Thyroid gland (tissue), 4 donors: ENCODE data around the gene ABRACL. TPM values are rescaled to one million over a fixed set of nuclear protein-coding genes. Genes with fewer than 3 reads are reported as not detected.

Experiments used
- DNase-seq, 2 donors: peaks; one replicate each; pipeline ENCODE4 v3.0.0-alpha.2; 2019
- H3K27ac ChIP-seq, 3 donors: fragments of 200-600 bp; sonication (generic); 1 replicate in 2 of 3; 2 replicates in 1 of 3; pipeline ENCODE4 v1.5.1; 2016 to 2019; ENCODE audit warnings: mild to moderate bottlenecking in 1 of 3, moderate library complexity in 1 of 3
- H3K27me3 ChIP-seq: fragments of 200-600 bp; sonication (generic); one replicate; pipeline ENCODE4 v1.5.1; 2019
- H3K36me3 ChIP-seq, 2 donors: fragments of 200-600 bp; sonication (generic); one replicate each; pipeline ENCODE4 v1.5.1; 2016 to 2019
- H3K4me1 ChIP-seq, 2 donors: fragments of 200-600 bp; sonication (generic); one replicate each; pipeline ENCODE4 v1.5.1; 2017 to 2019
- H3K4me3 ChIP-seq, 3 donors: fragments of 200-600 bp; sonication (generic); replicated peaks in 1 of 3; 1 replicate in 2 of 3; 2 replicates in 1 of 3; pipeline ENCODE4 v1.5.1; 2016; ENCODE audit warnings: mild to moderate bottlenecking in 1 of 3
- H3K9me3 ChIP-seq: fragments of 200-600 bp; sonication (generic); one replicate; pipeline ENCODE4 v1.5.1; 2017
- POLR2A ChIP-seq, 2 donors: fragments of 450-650 bp; IDR thresholded peaks; one replicate each; pipeline ENCODE4 v1.6.1; 2017; ENCODE audit warnings: antibody characterized with exemption in 2 of 2, mild to moderate bottlenecking in 2 of 2, moderate library complexity in 1 of 2
- WGBS, 2 donors: methylation state at CpG; one replicate each; pipeline ENCODE4 v1.1.5; 2017; 5-methylcytosine and 5-hydroxymethylcytosine counted together
- intact Hi-C: fragments of 100-400 bp; cut with DNase I; formaldehyde crosslinking; loops from one replicate; pipeline ENCODE4 v1.15.1; 2023
- total RNA-seq, 4 donors: library from RNA; depleted of rRNA; stranded (reverse); fragments of >200 nt; gene quantifications; one replicate each; pipeline ENCODE4 v1.2.3, GENCODE V29; 2016
- TF ChIP-seq, protein P1 (sequence below), 6 experiments: fragments of 200-600 bp in 3 of 6; fragments of 450-650 bp in 3 of 6; sonication (generic) in 3 of 6; IDR thresholded peaks; one replicate each; pipeline ENCODE4 v1.5.1; 2016 to 2019; ENCODE audit warnings: antibody characterized with exemption in 6 of 6, mild to moderate bottlenecking in 2 of 6, inconsistent platforms in 1 of 6, moderate library complexity in 1 of 6

ABRACL gene
- total RNA-seq, 4 donors from 2014 or later: 15.9 to 37.2 (median 27.5) TPM

DNA sequence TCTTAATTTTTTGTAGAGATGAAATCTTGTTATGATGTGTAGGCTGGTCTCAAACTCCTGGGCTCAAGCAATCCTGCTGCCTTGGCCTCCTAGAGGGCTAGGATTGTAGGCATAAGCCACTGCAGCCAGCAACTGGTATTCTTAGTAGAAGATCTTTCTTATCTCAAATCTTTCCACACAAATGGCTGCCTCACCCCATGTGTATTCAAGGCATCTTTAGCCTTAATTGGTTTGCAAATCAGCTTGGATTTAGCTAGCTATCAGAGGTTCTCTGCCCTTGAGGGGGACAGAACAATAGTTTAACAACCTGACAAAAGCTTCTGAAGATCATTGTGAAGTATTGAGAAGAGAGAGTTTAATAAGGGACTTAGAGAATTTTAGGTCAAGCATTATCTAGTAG is 17.9 kb upstream of the ABRACL start:
- intact Hi-C loops: no loop called here
- DNase-seq: no peak

DNA sequence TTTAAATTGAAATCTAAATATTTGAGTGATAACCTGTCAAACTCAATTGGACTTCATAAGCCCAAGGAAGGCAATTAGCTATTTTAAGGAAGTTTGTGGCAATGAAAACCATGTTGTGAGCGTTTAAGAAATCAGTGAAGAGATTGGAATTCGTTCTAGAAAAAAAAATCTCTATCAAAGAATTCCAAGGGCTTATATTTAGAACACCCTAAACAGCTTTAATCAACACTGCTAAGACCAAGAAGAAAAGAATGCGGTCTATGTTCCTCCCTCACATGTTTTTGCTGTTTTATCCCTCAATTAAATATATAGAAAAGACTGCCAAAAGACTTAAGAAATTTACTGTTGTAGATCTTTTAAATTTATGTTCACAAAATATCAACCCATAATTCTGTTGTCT is 16.6 kb upstream of the ABRACL start:
- Histone ChIP-seq H3K9me3 (no peaks in the 10 kb centered on the region), H3K27ac (no peak overlapping the region), H3K4me1 (peaks cover 6 to 10% of the 10 kb centered on the region in 2 donors), H3K4me3 (no peak overlapping the region), H3K36me3 (no peaks in the 10 kb centered on the region), H3K27me3 (no peaks in the 10 kb centered on the region)
- 77 to 85% methylated on average over 3 of the region's 3 CpGs for WGBS, 2 donors
- intact Hi-C loops: no loop called here
- no peak for DNase-seq
- TF ChIP-seq, protein P1, sequence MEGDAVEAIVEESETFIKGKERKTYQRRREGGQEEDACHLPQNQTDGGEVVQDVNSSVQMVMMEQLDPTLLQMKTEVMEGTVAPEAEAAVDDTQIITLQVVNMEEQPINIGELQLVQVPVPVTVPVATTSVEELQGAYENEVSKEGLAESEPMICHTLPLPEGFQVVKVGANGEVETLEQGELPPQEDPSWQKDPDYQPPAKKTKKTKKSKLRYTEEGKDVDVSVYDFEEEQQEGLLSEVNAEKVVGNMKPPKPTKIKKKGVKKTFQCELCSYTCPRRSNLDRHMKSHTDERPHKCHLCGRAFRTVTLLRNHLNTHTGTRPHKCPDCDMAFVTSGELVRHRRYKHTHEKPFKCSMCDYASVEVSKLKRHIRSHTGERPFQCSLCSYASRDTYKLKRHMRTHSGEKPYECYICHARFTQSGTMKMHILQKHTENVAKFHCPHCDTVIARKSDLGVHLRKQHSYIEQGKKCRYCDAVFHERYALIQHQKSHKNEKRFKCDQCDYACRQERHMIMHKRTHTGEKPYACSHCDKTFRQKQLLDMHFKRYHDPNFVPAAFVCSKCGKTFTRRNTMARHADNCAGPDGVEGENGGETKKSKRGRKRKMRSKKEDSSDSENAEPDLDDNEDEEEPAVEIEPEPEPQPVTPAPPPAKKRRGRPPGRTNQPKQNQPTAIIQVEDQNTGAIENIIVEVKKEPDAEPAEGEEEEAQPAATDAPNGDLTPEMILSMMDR (IDR thresholded peaks at IDR 0.05): no peak
- no peak for TF ChIP-seq POLR2A (IDR thresholded peaks at IDR 0.05)

More for the DNA sequence above, 17.9 kb upstream of the ABRACL start:
- H3K4me1 ChIP-seq: no peaks in the 10 kb centered on the region
- TF ChIP-seq, protein P1 (IDR thresholded peaks at IDR 0.05): no peak
- no peak for TF ChIP-seq POLR2A (IDR thresholded peaks at IDR 0.05)
- no peak overlapping the region for H3K27ac ChIP-seq
- H3K9me3 ChIP-seq: no peaks in the 10 kb centered on the region
- no peak overlapping the region for H3K4me3 ChIP-seq
- no peaks in the 10 kb centered on the region for H3K36me3 ChIP-seq
- H3K27me3 ChIP-seq: no peaks in the 10 kb centered on the region

DNA sequence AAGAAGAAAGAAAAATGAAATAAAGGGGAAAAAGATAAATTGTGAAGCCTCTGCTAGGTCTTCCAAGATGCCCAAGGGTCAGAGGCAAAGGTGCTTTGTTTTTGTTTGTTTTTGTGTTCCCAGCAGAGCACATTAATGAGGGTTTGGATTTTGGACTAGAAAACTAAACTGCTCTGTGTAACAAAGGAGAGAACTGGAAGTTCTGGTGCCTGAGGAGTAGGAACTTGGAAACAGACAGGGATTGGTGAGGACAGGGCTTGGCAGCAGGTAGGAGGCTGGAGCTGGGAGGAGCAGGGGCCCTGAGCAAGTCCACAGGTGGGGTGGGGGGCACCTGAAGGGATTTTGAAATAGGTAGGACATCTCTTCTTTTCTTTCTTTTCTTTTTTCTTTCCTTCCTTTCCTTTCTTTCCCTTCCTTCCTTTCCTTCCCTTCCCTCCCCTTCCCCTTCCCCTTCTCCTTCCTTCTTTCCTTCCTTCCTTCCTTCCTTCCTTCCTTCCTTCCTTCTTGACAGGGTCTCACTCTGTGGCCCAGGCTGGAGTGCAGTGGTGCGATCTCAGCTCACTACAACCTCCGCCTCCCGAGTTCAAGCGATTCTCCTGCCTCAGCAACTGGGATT is 15.3 kb upstream of the ABRACL start:
- Histone ChIP-seq H3K9me3 (no peaks in the 10 kb centered on the region), H3K4me1 (peaks cover 14 to 18% of the 10 kb centered on the region in 2 donors), H3K27ac (no peak overlapping the region), H3K36me3 (no peaks in the 10 kb centered on the region), H3K27me3 (no peaks in the 10 kb centered on the region), H3K4me3 (no peak overlapping the region)
- no peak for DNase-seq
- 91 to 93% methylated on average over 4 of the region's 4 CpGs for WGBS, 2 donors
- TF ChIP-seq, protein P1 (IDR thresholded peaks at IDR 0.05): no peak
- no peak for TF ChIP-seq POLR2A (IDR thresholded peaks at IDR 0.05)
- intact Hi-C loops: no loop called here

DNA sequence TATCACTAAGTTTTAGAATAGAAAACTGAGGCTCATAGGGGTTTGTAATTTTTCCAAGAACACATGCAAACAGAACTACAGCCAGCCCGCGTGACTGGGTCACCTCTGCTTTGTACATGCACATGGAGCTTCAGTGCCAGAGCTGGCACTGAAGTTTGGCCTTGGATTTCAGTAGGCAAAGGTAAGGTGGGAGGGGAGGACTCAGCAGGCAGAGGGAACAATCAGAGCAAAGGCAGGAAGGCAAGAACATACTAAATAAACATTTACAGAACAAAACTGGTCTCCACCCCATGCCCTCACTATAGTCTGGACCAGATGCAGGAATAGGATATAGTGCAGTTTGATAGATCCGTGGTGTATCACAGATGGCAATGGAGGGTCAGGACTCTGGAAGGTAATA is 13.6 kb upstream of the ABRACL start:
- Histone ChIP-seq H3K36me3 (no peaks in the 10 kb centered on the region), H3K27ac (no peak overlapping the region), H3K4me3 (no peak overlapping the region), H3K4me1 (peaks cover 14 to 18% of the 10 kb centered on the region in 2 donors), H3K9me3 (no peaks in the 10 kb centered on the region), H3K27me3 (no peaks in the 10 kb centered on the region)
- peak; percentile 26 to 48 for DNase-seq
- TF ChIP-seq POLR2A (IDR thresholded peaks at IDR 0.05): no peak
- TF ChIP-seq, protein P1 (IDR thresholded peaks at IDR 0.05): no peak
- WGBS, 2 donors: 76 to 84% methylated on average over 3 of the region's 3 CpGs
- intact Hi-C loops: no loop called here

DNA sequence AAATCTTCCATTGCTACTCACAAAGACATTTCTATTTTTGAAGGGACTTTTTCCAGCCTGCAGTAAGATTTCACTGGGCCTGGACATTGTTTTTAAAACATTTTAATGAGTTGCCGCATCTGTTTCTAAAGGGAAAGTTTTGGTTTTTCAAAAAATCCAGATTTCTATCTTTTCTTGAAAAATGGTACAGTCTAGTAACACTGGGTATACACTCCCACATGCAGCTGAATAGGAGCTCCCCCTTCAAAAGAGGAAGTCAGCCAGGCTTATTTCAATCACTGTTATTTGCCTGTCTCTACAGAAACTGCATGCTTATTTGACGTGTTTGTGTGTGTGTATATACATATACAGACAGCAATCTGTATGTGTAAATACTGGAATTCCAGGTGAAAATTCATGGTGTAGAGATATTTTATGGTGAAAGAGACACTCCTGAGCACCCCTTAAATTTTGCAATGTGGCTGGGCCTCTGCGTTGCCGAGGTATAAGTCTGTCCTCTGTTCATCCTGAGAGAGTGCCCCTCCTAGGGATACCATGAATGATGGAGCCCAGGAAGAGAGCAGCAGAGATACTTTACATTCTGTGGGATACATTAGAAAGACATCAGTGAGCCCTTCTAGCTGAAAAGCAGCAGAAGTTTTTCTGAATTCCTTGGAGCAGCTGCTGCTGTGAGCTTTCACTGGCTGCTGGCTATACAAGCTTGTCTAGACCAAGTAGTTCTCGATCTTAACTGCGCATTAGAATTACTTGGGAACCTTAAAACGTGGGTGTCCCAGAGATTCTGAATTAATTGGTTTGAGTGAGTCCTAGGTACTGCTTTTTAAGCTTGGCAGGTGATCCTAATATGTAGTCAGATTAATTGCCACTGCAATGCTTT is 12.0 kb upstream of the ABRACL start:
- H3K27me3 ChIP-seq: no peaks in the 10 kb centered on the region
- intact Hi-C loops: no loop called here
- H3K27ac ChIP-seq: peak overlapping the region; percentile 53 to 69 (median 63)
- no peak overlapping the region for H3K4me3 ChIP-seq
- no peaks in the 10 kb centered on the region for H3K9me3 ChIP-seq
- 63 to 74% methylated on average over 7 of the region's 7 CpGs for WGBS, 2 donors
- DNase-seq: peak in 1 of 2 donors; percentile 19
- TF ChIP-seq, protein P1 (IDR thresholded peaks at IDR 0.05): no peak
- no peak for TF ChIP-seq POLR2A (IDR thresholded peaks at IDR 0.05)
- H3K36me3 ChIP-seq: no peaks in the 10 kb centered on the region
- H3K4me1 ChIP-seq: peaks cover 14 to 18% of the 10 kb centered on the region in 2 donors
